Measurements from ENCODE around the gene NAPG.
"Not testable (repeated sequence)": the region's sequence is repeated elsewhere in the genome, so short reads cannot be mapped to it uniquely, and the experiment has no call there.

NAPG gene

DNA sequence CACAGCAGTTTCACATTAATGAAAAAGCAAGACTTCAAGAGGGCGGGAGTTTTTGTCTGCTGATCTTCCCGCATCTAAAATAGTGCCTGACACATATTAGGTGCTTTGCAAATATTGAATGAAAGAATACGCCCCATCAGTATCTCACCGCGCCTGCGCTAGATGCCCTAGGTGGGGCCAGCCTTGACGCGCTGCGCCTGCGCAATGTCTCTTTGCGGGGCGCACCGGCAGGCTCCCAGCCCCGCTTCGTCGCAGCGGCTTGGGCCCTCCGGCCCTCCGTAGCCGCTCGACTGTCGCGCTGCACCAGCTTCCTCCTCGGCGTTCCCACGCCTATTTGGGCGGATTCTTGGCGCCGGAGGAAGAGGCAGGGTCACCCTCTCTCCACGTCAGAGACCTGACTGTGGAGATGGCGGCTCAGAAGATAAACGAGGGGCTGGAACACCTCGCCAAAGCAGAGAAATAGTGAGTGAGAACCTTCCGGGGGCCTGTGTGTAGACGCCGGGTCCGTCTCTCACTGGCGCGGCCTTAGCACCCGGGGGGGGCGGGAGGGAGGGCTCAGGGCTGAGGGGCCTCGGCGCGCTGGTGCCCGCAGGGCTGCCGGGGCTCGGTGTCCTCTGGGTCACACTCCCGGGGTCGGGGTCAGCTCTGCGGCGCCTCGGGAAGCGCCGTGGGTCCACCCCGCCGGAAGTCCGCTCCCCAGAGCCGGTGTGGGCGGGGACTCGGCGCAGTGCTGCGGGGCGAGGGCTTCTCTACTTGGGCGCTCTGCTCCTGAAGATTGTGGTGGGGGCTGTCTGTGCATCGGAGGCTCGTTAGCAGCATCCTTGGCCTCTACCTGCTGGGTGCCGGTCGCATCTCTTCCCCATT, at the start of gene NAPG:
Gene NAPG (plus strand): TSS at position 331 of the 864 bp plus-strand sequence. CDS start 76 bp downstream, at position 407.
- peak; percentile 67 for FAIRE-seq
- peak; percentile 97 for DNase-seq (ENCODE audit: insufficient read length, low spot score)

DNA sequence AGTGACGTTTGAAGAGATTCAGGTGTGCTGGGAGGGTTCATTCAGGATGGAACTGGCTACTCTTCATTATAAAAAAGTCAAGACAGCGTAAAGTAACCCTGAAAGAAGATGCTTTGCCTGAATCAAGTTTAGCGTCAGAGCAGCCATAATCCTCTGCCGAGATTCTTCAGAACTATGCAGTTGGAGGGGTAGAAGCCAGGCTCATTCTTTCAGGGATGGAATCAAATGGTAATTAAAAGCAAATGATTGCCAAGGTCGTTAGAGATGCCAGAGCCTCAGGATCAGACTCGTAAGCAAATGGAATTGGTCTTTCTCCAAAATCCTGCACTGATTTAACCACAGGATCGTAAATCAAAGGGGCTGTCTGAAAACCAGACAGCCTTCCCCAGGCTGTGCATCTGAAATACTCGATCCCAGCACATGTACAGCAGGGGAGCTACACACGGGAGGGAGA, 49.5 kb upstream of the NAPG start:
- FAIRE-seq (no peak), DNase-seq (ENCODE audit: insufficient read length, low spot score) (peak; percentile 31)

DNA sequence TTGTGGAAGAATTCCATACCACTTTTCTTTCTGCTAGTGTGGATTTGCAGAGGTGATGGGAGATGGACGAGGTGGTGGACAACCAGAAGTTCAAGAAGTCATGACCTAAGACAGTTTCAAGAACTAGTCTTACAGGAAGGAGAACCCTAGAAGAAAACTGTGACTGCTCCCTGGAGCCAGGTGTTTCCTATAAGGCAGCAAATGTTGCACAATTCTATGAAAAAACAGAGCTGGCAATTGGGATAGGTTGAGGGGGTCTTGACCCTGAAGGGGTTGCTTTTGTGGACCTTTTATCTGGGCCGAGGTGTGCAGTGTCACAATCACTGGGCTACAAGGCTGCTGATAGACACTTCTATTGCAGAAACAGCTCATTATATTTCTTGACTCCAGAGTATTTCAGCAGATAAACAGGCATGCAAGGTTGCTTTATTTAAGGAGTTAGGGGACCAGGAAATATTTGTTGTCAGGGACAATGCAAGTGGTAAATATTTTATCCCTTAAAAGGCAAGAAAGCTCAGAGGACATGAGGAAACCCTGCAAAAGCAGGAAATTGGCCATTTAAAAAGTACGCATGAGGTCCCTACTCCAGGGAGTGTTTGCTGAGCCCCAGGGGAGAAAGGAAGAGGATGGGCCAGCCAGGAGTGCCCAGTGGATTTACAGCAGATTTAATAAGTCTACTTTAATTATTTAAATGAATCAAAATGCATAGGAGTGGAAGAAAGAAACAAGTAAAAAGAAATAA, 48.5 kb upstream of the NAPG start:
- DNase-seq (ENCODE audit: insufficient read length, low spot score) (no peak), FAIRE-seq (no peak)

DNA sequence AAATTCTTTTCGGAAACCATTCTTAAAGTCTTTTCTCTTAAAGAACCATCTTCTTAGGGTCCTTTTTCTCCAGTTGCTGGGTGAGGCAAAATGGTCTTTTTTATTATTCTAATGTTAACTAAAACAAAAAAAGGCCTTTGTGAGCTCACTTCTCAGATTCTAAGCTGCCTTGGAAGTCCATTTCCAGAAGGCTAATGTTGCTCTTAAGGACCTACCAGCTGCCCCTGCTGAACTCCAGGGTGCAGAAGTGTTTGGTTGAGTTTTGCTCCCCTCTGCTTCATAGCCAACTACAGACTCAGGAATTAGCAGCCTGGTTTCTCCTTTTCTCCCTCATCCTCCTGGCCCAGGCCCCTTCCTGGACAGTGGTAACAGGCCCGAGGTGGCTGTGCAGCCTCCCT, 48.0 kb upstream of the NAPG start:
- no peak for DNase-seq (ENCODE audit: insufficient read length, low spot score)
- FAIRE-seq: no peak

DNA sequence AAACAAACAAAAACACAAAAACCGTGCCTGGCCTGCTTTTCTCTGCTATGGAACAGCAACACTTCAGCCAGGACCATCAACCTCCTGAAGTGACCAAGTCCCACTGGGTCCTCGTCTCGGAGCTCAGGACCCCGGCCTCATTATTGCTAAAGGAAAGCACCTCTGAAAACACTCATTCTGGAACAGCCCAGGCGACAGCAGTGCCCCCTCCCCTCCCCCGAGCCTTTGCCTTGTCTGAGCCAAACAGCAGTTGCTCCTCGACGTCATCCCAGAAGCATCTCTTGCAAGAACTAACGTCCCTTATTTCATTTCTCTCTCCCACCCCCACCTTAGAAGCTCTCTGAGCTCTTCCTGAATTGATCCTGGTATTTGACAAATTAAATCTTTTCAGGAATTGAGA, 44.0 kb upstream of the NAPG start:
- no peak for DNase-seq (ENCODE audit: insufficient read length, low spot score)
- no peak for FAIRE-seq

DNA sequence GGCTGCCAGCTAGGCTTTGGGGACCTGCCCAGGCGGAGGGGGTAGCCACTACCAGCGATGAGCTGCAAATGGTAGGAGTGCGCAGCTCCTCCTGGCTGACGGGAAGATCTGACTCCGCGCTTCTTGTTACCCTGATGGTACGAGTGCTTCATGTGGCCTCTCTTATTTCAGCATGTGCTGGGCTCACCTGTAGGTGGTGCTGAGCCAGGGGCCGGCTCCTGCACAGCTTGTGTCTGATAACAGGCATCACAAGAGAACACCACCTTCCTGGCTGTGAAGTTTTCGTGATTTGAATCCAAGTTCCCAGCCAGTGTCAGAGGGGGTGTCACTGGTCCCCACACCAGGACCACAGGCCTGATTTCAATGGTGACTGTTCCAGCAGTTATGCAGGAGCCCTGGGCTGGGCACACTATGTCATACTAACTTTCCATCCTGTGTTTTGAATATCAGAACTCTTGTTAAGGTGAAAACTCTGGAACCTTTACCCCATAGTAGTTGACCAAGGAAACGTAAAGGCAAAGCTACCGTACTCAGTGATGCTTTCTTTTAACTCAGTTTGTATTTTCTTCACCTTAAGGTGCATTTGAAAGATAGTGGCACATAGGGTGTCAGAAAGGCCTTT, 43.4 kb upstream of the NAPG start:
- FAIRE-seq (no peak), DNase-seq (ENCODE audit: insufficient read length, low spot score) (no peak)

DNA sequence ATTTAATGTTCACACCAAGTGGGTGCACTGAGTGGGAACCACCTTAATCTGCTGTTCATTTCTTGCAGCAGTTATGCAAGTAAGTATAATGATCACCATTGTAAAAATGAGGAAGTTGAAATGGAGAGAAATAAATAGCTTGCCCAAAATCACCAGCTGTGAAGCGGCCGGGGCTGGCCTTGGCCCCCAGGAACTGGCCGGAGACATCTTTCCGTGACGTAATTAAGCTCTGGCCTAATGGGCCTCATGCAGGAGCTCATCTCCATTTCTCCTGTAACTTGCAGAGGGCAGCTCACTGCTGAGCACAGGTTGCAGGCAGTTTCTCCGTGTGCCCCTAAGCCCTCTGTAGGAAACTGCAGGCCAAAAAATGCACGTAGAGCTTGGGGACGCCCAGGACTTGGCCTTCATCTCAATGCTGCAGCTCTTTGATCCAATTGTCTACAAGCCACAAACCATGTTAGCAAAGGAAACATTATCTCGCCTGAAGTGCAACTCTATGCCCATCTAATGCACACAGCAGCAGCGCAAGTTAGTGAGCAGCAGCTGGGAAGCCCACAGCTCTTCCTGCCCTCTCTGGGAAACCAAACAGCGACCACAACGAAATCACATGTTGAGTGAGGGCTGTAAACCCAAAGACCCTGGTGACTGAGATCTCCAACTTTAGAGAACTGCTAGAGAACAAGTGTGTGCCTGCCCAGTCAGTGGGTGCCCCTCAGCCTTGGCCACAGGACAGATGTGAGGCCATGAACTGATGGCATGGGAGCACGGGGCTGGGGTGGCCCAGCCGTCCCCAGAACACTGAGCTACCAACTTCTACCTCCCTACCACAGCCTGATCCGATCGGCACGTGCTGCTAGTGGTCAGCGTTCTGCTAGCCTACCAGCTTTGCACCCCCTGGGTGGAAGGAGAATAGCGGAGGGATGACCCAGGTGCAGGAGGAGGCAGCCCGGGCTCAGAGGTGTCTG, 42.6 kb upstream of the NAPG start:
- DNase-seq (ENCODE audit: insufficient read length, low spot score) (no peak), FAIRE-seq (no peak)

DNA sequence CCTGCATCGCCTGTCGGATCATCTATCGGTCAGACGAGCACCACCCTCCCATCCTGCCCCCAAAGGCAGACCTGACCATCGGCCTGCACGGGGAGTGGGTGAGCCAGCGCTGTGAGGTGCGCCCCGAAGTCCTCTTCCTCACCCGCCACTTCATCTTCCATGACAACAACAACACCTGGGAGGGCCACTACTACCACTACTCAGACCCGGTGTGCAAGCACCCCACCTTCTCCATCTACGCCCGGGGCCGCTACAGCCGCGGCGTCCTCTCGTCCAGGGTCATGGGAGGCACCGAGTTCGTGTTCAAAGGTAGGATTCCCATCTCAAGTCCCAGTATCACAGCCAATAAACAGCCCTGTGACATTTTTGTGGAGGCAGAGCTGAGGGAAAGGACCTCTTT, 40.4 kb upstream of the NAPG start:
- DNase-seq (ENCODE audit: insufficient read length, low spot score) (no peak), FAIRE-seq (no peak)

DNA sequence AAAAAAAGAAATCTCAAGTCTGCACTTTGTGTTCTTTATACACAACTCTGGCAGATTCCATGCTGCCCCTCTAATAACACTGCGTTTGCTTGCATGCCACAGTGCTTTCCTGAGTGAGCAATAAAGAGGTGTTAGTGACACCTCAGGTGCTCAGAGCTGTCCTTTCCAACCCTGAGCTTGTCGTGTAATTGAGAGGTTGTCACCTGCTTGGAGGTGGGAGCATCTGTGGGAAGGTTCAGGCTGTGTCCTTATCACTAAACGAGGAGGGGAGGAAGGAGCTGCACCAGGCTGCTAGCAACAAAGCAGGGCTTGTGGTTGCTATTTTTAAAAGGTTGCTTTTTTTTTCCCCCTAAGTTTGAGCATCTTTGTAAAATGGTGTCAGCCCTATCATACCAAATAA, 39.5 kb upstream of the NAPG start:
- FAIRE-seq (no peak), DNase-seq (ENCODE audit: insufficient read length, low spot score) (no peak)

DNA sequence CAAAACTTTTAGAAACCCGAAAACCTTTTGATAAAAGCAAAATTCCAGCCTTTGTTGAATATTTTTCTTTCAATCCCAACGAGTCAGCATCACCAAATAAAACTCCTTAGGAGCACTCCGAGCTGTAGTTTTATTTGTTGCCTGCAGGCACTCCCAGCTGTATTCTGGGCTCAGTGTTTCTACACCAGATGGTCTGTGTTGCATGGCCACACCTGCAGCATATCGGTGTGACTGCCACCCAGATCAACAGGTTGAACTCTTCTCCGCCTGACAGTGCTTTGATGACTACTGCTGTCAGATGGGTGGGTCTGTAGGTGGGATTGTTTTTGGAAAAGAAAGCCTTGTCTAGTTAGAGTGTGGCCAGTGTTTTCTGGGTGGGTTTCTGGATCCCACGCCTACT, 38.7 kb upstream of the NAPG start:
- FAIRE-seq: no peak

DNA sequence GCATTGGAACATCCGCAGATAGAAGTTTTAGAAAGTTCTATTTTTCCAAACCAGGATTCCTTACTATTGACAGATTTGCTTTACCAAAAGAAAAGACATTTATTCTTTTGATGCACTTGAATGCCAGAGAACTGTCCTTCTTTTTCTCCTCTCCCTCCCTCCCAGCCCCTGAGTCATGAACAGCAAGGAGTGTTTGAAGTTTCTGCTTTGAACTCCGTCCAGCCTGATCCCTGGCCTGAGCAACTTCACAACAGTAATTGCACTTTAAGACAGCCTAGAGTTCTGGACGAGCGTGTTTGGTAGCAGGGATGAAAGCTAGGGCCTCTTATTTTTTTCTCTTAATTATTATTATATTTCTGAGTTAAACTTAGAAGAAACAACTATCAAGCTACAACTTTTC, 37.8 kb upstream of the NAPG start:
- no peak for FAIRE-seq
- DNase-seq (ENCODE audit: insufficient read length, low spot score): no peak

More for the DNA sequence above, 38.7 kb upstream of the NAPG start:
- no peak for DNase-seq (ENCODE audit: insufficient read length, low spot score)

DNA sequence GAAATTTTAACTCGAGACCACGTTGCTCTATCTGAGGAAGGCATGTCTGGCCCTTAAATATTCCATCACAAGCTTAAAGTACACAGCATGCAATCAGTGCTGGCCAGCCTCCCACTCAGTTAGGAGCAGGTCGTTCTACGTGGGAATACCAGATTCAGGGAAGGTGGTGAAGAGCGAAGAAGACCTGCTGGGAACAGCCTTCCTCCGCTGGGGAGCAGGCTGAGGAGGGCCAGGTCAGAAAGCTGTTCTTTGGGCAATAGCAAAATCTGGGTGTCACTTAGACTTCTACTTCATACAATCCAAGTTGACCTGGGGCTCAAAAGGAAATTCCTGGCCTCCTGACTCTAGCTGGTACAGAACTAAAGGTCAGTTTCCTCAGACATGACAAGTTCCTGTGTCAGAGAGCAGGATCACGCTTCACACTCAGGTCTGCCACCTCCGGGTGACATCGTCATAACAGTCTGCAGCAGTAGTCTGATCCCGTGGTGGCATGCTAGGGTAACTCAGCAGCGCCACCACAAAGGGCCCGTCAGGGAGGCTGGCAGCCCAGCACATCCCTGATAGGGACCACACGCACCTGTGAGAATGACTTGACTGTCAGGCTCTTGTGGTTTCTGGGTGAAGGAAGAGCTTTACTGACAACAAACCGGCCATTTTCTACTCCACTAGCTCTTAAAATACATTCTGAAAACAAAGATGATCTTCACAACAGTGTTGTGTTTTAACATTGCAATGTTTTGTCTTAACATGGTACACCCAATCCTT, 35.2 kb upstream of the NAPG start:
- FAIRE-seq (no peak), DNase-seq (ENCODE audit: insufficient read length, low spot score) (no peak)

DNA sequence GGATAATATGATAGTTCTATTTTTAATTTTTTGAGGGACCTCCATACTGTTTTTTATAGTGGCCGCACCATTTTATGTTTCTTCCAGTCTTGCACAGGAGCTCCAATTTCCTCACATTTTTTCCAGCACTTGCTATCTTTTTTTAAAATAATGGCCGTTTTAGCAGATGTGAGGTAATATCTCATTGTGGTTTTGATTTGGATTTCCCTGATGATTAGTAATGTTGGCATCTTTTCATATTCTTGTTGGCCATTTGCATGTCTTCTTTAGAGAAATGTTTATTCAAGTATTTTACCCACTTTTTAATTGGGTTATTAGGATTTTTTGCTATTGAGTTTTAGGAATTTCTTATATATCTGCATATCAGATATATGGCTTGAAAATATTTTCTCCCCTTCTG, 29.9 kb upstream of the NAPG start:
- FAIRE-seq (no peak), DNase-seq (ENCODE audit: insufficient read length, low spot score) (no peak)

DNA sequence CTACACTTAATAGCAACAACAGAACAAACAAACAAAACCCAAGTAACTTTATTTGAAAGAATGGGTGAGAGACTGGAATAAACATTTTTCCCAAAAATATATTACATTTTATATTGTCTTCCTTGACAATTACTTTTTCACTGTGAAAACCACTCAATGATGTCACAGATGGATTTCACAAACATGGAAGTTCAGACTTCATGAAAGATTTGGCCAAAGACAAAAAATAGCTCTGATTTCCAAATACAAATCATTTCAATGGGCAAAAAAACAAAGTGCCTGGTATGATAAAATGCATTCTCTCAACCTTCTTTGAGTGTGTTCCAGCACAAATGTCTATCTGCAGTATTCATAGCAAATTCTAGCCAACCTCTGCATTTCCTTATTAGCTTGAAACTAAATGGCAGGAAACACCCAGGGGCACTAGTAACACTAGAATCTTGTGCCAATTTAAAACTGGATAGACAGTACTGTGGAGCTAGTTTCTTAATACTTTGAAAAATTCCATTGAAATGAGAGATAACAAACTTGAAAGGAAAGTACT, 28.5 kb upstream of the NAPG start:
- FAIRE-seq: no peak

DNA sequence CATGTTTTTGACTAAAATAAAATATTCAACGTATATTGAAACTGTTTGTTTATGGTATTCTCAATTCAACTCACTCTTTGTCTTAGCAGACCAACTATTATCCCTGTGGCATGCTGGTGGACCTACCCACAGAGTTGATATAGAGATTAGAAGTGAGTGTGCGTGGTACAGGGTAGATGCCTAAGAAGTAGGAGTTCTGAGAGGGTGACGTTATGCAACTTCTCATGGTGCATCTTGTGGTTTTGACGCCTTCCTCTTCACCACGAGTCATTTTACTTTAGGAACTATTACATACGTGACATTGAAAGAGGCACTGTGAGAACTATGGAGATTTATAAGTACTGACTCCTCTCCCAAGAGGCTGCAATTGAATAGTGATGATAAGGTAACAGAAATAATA, 26.6 kb upstream of the NAPG start:
- FAIRE-seq (no peak), DNase-seq (ENCODE audit: insufficient read length, low spot score) (no peak)

More for the DNA sequence above, 28.5 kb upstream of the NAPG start:
- no peak for DNase-seq (ENCODE audit: insufficient read length, low spot score)

DNA sequence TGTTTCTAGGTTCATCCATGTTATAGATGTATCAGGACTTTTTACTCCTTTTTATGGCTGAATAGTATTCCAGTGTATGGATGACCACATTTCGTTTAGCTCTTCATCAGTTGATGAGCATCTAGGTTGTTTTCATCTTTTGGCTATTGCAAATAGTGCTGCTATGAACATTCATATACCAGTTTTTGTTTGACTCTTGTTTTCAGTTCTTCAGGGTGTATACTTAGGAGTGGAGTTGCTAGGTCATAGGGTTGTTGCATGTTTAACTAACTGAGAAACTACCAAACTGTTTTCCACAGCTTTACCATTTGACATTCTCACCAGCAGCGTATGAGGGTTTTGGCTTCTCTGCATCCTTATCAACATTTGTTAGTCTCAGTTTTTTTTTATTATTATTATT, 25.8 kb upstream of the NAPG start:
- DNase-seq (ENCODE audit: insufficient read length, low spot score): no peak
- FAIRE-seq: no peak

DNA sequence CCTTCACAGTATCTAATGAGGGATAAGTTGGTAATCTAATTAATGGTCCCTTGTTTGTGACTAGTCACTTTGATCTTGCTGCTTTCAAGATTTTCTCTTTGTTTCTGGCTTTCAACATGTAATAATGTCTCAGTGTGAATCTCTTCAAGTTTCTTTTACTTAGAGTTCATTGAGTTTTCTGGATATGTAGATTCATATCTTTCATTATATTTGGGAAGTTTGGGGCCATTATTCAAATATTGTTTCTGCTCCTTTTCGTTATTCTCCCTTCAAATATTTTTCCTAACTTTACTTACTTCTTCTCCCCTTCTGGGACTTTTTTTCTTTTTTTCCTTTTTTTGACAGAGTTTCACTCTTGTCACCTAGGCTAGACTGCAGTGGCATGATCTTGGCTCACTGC, 21.1 kb upstream of the NAPG start:
- DNase-seq (ENCODE audit: insufficient read length, low spot score): no peak
- no peak for FAIRE-seq

DNA sequence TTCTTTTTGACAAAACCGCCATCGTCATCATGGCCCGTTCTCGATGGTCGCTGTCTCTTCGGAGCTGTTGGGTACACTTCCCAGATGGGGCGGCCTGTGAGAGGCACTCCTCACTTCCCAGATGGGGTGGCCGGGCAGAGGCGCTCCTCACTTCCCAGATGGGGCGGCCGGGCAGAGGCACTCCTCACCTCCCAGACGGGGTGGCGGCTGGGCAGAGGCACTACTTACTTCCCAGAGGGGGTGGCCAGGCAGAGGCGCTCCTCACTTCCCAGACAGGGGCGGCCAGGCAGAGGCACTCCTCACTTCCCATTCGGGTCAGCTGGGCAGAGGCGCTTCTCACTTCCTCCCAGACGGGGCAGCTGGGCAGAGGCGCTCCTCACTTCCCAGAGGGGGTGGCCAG, 19.9 kb upstream of the NAPG start:
- DNase-seq (ENCODE audit: insufficient read length, low spot score); FAIRE-seq: not testable (repeated sequence)

DNA sequence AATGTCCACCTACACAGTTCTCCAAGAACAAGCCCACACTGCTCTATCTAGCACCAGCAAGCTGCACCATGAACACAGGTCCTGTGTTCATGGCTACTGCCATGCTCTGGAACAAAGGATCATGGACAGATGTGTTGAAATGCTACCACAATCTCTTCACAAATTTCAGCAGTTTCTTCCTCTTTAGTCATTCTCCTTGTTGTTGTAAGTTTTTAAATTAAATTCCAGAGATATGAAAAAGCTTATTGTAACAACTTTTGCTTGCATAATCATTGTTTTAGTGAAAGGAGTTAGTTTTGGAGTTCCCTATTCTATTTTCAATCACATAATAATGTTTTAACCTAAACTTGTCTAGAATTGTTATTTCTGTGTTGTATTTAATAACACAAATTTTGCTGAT, 17.2 kb upstream of the NAPG start:
- FAIRE-seq (no peak), DNase-seq (ENCODE audit: insufficient read length, low spot score) (no peak)

All from HTR-8/SVneo (cell line).